HL-60/S4 treated with retinoic acid at 250 ng/mL for 4 days and 3 days (cell line): ENCODE measurements around the gene HIP1R.

Experiments
- in situ Hi-C: fragments of 300-500 bp; cut with MboI; formaldehyde crosslinking; loops from 2 replicates; pipeline ENCODE4 v1.7.0; 2022; ENCODE audit warnings: low sequenced_read_pairs

HIP1R gene

GRCh38 chr12:122846622-122847515, 11.6 kb downstream of the HIP1R start:
- in situ Hi-C loops = loop anchor here (25.0 kb wide), 1 partner anchor 390 kb away; the partner anchor contains the start of genes MPHOSPH9 and MTRFR

DNA sequence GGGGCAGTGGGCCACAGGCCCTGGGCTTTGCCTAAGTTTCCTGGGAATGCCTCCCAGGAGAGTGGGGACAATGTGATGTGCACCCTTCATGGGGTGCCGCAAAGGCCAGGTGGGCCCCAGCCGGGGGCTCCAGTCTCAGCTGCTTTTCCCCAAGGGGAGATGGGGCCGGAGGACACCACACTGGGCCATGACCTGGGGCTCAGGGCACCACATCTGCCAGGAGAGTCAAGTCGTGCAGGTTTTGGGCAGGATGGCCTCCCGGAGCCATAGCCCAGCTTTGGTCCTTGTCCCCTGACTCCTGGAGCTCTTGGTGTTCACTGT, 12.2 kb downstream of the HIP1R start:
- in situ Hi-C loops = loop anchor here (25.0 kb wide), 1 partner anchor 390 kb away; the partner anchor contains the start of genes MPHOSPH9 and MTRFR

- in situ Hi-C loops = loop anchor here (25.0 kb wide), 1 partner anchor 389 kb away; the partner anchor contains the start of genes MPHOSPH9 and MTRFR
Measured at GRCh38 chr12:122847921-122848421, 12.7 kb downstream of the HIP1R start.

- in situ Hi-C loops = loop anchor here (25.0 kb wide), 1 partner anchor 389 kb away; the partner anchor contains the start of genes MPHOSPH9 and MTRFR
Measured at GRCh38 chr12:122848471-122849351, 13.5 kb downstream of the HIP1R start.

DNA sequence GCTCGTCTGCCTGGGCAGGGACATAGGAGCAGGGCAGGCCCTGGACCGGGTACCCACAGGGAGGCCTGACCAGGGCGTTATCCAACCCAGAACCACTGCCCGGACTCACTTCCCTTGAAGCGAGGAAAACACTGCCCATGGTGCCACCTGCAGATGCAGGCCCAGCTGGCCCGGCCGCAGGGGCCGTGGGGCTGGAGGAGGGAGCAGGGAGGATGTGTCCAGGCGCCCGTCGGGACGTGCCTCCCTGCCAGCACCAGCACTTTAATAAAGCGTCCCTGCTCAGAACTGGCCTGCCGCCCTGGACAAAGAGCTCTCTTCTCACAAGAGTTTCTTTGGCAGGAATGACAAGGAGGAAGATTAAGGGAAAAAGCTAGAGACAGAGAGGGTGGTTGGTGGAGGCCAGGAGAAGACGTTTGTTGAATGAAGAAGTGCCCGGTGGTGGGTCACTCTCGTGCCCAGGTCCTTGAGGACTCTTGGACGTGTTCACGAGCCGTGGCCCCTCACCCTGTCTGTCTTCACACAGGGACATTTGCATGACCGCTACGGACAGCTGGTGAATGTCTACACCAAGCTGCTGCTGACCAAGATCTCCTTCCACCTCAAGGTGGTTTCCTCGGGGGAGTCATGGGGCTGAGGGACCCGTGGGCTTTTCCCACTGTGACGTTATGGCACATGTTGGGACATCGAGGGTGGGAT, 14.2 kb downstream of the HIP1R start:
- in situ Hi-C loops = loop anchor here (10.0 to 25.0 kb wide), 2 partner anchors 105 to 388 kb away; partner anchors contain the start of genes MPHOSPH9 and MTRFR

- in situ Hi-C loops = loop anchor here (10.0 kb wide), 1 partner anchor 105 kb away; no protein-coding TSS in a partner anchor
Measured at GRCh38 chr12:122850048-122850445, 14.8 kb downstream of the HIP1R start.

DNA sequence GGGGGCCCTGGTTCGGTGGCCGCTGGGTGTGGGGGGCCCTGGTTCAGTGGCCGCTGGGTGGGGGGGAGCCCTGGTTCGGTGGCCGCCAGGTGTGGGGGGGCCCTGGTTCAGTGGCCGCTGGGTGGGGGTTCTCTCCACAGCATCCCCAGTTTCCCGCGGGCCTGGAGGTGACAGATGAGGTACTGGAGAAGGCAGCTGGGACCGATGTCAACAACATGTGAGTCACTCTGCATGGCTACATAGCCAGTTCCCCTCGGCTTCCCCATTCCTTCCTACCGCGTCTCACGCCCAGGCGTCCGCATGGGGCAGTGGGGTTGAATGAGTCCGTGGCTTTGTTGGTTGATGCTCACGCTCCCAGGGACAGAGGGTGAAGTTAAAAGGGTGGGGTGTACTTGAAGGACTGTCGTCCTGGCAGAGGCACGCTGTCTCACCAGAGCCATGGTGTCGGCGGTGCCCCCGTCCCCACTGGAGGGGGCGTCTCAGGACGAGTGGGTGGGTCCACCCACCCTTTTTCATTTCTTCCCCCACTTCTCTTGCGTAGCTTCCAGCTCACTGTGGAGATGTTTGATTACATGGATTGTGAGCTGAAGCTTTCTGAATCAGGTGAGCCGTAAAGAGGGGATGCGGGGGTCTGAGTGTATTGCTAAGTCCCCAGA, 15.6 kb downstream of the HIP1R start:
- in situ Hi-C loops = loop anchor here (10.0 kb wide), 1 partner anchor 104 kb away; no protein-coding TSS in a partner anchor

GRCh38 chr12:122851820-122852219, 16.6 kb downstream of the HIP1R start:
- in situ Hi-C loops = loop anchor here (10.0 kb wide), 1 partner anchor 103 kb away; no protein-coding TSS in a partner anchor

GRCh38 chr12:122852336-122853275, 17.3 kb downstream of the HIP1R start:
- in situ Hi-C loops = loop anchor here (10.0 kb wide), 1 partner anchor 102 kb away; no protein-coding TSS in a partner anchor

- in situ Hi-C loops = loop anchor here (10.0 kb wide), 1 partner anchor 101 kb away; no protein-coding TSS in a partner anchor
Measured at GRCh38 chr12:122853582-122854245, 18.5 kb downstream of the HIP1R start.

DNA sequence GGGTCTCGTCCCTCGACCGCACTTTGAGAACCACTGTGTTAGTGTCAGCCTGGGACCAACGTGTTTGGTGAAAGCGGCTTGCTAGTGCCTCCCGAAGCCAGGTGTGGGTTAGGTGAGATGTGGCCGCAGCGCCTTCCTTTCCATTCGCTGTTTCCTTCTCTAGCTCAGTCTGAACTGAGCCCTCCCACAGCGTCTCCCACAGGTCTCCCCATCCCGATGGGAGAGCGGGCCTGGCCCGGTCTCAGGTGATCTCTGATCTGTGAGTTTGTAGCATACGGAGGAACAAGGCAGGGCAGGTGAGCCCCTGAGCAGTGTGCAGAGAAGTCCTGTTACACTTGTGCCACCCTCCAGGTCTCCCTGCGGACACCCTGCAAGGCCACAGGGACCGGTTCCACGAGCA, 19.3 kb downstream of the HIP1R start:
- in situ Hi-C loops = loop anchor here (10.0 kb wide), 1 partner anchor 100 kb away; no protein-coding TSS in a partner anchor

DNA sequence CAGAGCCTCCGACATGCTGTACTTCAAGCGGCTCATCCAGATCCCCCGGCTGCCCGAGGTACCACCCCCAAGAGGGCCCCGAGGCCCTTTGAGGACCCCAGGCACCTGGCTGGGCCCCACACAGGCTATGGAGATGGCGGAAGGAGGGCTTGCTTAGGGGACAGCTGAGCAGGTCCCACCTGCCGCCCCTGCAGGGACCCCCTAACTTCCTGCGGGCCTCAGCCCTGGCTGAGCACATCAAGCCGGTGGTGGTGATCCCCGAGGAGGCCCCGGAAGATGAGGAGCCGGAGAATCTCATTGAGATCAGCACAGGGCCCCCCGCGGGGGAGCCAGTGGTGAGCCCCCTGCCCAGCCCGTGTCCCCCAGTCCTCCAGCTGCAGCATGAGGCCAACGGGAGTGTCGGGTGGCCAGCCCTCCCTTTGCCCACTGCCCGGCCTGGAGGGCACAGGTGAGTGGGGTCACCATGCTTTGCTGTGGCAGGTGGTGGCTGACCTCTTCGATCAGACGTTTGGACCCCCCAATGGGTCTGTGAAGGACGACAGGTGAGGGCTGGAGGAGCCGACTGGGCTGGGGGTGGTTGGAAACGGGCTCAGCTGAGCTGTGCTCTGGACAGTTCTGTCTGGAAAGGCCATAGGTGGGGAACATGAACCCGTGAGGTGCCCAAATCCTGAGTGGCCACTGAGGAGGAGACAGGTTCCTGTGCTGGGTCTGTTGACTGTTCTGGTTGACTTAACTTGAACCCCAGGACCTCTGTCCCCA, 20.0 kb downstream of the HIP1R start:
- in situ Hi-C loops = loop anchor here (10.0 kb wide), 1 partner anchor 100 kb away; no protein-coding TSS in a partner anchor

DNA sequence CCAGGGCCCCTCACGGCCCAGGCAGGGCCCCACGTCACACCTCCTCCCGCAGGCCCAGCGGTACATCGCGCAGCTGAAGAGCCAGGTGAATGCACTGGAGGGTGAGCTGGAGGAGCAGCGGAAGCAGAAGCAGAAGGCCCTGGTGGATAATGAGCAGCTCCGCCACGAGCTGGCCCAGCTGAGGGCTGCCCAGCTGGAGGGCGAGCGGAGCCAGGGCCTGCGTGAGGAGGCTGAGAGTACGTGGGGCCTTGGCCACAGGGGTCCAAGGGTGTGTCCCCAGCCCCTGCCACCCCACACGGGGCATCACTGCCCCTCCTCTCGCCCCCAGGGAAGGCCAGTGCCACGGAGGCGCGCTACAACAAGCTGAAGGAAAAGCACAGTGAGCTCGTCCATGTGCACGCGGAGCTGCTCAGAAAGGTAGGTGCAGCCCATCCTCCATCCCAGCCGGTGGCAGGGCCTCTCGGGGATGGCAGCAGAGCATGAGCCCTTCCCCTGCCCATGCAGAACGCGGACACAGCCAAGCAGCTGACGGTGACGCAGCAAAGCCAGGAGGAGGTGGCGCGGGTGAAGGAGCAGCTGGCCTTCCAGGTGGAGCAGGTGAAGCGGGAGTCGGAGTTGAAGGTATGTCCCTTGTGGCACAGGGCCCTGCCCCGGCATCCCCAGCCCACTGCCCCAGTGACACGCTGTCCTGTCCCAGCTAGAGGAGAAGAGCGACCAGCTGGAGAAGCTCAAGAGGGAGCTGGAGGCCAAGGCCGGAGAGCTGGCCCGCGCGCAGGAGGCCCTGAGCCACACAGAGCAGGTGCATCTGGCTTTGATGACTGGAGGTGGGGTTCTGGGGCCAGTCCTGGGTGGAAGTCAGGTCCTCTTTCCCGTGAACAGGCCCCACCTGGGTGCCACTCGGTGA, 20.9 kb downstream of the HIP1R start:
- in situ Hi-C loops = loop anchor here (10.0 kb wide), 1 partner anchor 99 kb away; no protein-coding TSS in a partner anchor

- in situ Hi-C loops = loop anchor here (10.0 kb wide), 1 partner anchor 98 kb away; no protein-coding TSS in a partner anchor
Measured at GRCh38 chr12:122856999-122857671, 21.9 kb downstream of the HIP1R start.

- in situ Hi-C loops = loop anchor here (10.0 kb wide), 1 partner anchor 97 kb away; no protein-coding TSS in a partner anchor
Measured at GRCh38 chr12:122858171-122858570, 22.9 kb downstream of the HIP1R start.
